ENCODE measurements around the gene PRR36. TPM values are rescaled to one million over a fixed set of nuclear protein-coding genes. Genes with fewer than 3 reads are reported as not detected.

The PRR36 gene
- total RNA-seq, 5 donors from 2014 or later (not counting 1 experiment from before 2014, with no cell fraction given), result 0.28 to 0.85 (median 0.36) TPM

DNA sequence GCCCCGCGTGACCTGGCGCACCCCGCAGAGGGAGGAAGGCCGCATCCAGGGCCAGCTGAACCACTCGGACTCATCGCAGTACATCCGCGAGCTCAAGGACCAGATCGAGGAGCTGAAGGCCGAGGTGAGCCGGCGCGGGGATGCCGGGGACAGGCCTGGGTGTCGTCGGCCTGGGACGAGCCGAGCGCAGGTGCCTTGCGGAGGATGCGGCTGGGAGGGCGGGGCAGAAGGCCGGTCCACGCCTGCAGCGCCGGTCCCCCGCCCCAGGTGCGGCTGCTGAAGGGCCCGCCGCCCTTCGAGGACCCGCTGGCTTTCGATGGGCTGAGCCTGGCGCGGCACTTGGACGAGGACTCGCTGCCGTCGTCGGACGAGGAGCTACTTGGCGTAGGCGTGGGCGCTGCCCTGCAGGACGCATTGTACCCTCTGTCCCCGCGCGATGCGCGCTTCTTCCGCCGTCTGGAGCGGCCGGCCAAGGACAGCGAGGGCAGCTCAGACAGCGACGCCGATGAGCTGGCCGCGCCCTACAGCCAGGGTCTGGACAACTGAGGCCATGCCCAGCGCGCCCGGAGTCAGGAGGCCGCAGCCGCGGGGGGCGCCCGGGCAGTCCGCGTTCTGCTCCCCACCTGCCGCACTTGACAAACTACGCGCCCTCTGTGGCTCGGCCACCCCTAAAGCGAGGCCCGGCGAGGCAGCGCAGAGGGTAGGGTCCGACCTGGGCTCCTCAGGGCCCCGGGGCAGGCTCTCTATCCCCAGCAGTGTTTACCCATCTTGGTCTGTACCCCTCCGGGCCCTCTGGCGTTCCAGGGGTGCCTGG lies 10.8 kb downstream of the PRR36 start:
- H3K27me3 Mint-ChIP-seq, result peaks cover 5 to 21% of the 10 kb centered on the region in 2 donors
- H3K4me1 Mint-ChIP-seq, result peaks cover 11 to 32% (median 16%) of the 10 kb centered on the region in 3 donors
- peak; percentile 6 to 18 (median 12) for ATAC-seq (replicated peaks in 1 of 4)
- Histone ChIP-seq H3K9me3 (no peaks in the 10 kb centered on the region), H3K4me1 (ENCODE audit: control insufficient read depth in 1 of 2, extremely low read depth in 1 of 2, insufficient read depth in 2 of 2, low read length in 2 of 2) (peaks cover 4 to 39% of the 10 kb centered on the region in 2 experiments), H3K27ac (ENCODE audit: low read length) (no peak overlapping the region), H3K27me3 (replicated peaks in 1 of 2; ENCODE audit: control insufficient read depth in 2 of 2, extremely low read depth in 1 of 2, insufficient read depth in 2 of 2, low read length in 1 of 2) (peaks cover 0 to 87% of the 10 kb centered on the region in 2 experiments), H3K4me3 (ENCODE audit: control insufficient read depth in 1 of 2, extremely low read depth in 1 of 2, low read length in 1 of 2) (no peak overlapping the region), H3K36me3 (ENCODE audit: control insufficient read depth in 2 of 2, extremely low read depth in 1 of 2, insufficient read depth in 1 of 2, low read length in 1 of 2) (peaks cover 0 to 6% of the 10 kb centered on the region in 2 donors)
- DNase-seq, result peak in 2 of 35 experiments; percentile 14 to 34
- POLR2A ChIA-PET, result interaction anchor here in 1 of 2 donors (0.7 kb wide), 1 partner anchor 13 kb away, joined by 3 read pairs; no protein-coding TSS in a partner anchor
- no peaks in the 10 kb centered on the region for H3K9me3 Mint-ChIP-seq
- CTCF ChIA-PET, result interaction anchor here in 1 of 2 donors (0.6 to 1.0 kb wide), 2 partner anchors 24 to 234 kb away, joined by 3 to 4 read pairs; partner anchors contain the start of genes PET100 and XAB2
- no peak overlapping the region for H3K27ac Mint-ChIP-seq
- H3K36me3 Mint-ChIP-seq, result no peaks in the 10 kb centered on the region
- WGBS (ENCODE audit: insufficient coverage), result 52% methylated on average over 83 of the region's 83 CpGs
- peak overlapping the region in 2 of 3 donors; percentile 31 to 64 for H3K4me3 Mint-ChIP-seq

DNA sequence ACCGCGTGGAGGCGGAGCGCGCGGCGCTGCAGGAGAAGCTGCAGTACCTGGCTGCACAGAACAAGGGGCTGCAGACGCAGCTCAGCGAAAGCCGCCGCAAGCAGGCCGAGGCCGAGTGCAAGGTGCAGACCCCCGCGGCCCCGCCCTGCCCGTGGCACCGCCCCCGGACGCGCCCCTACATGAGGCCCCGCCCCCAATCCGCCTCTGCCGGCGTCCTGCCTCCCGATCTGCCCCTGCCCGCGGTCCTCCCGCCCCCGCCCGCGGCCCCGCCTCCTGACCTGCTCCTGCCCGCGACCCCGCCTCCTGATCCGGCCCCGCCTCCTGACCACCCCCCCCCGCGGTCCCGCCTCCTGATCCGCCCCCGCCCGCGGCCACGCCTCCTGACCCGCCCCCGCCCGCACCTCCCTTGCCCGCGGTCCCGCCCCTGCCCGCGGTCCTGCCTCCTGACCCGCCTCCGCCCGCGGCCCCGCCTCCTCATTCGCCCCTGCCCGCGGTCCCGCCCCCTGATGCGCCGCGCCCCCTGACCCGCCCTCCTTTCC lies 11.7 kb downstream of the PRR36 start:
- ATAC-seq (replicated peaks in 1 of 4) (peak; percentile 60 to 73 (median 69)), DNase-seq (peak; percentile 42 to 80 (median 66))
- H3K4me3 ChIP-seq (ENCODE audit: control insufficient read depth in 1 of 2, extremely low read depth in 1 of 2, low read length in 1 of 2), result peak overlapping the region; percentile 35 to 61
- H3K4me3 Mint-ChIP-seq, result peak overlapping the region; percentile 49 to 64 (median 63)
- ChIA-PET CTCF (interaction anchor here (0.6 to 1.1 kb wide), 3 partner anchors 21 to 233 kb away, joined by 3 to 4 read pairs (median 3); partner anchors contain the start of genes PET100 (in 1 of the 2) and XAB2 (in 1 of the 2)), POLR2A (interaction anchor here (0.6 to 1.0 kb wide), 2 partner anchors 10 to 58 kb away, joined by 3 to 6 read pairs; no protein-coding TSS in a partner anchor)
- no peaks in the 10 kb centered on the region for H3K9me3 Mint-ChIP-seq
- no peak overlapping the region for H3K27ac ChIP-seq (ENCODE audit: low read length)
- H3K36me3 Mint-ChIP-seq, result no peaks in the 10 kb centered on the region
- peaks cover 11 to 29% (median 16%) of the 10 kb centered on the region in 3 donors for H3K4me1 Mint-ChIP-seq
- peaks cover 4 to 39% of the 10 kb centered on the region in 2 experiments for H3K4me1 ChIP-seq (ENCODE audit: control insufficient read depth in 1 of 2, extremely low read depth in 1 of 2, insufficient read depth in 2 of 2, low read length in 2 of 2)
- peaks cover 0 to 6% of the 10 kb centered on the region in 2 donors for H3K36me3 ChIP-seq (ENCODE audit: control insufficient read depth in 2 of 2, extremely low read depth in 1 of 2, insufficient read depth in 1 of 2, low read length in 1 of 2)
- H3K27me3 Mint-ChIP-seq, result peaks cover 5 to 21% of the 10 kb centered on the region in 2 donors
- WGBS (ENCODE audit: insufficient coverage), result 5% methylated on average over 27 of the region's 67 CpGs
- peaks cover 0 to 89% of the 10 kb centered on the region in 2 experiments for H3K27me3 ChIP-seq (replicated peaks in 1 of 2; ENCODE audit: control insufficient read depth in 2 of 2, extremely low read depth in 1 of 2, insufficient read depth in 2 of 2, low read length in 1 of 2)
- H3K27ac Mint-ChIP-seq, result no peak overlapping the region
- no peaks in the 10 kb centered on the region for H3K9me3 ChIP-seq

DNA sequence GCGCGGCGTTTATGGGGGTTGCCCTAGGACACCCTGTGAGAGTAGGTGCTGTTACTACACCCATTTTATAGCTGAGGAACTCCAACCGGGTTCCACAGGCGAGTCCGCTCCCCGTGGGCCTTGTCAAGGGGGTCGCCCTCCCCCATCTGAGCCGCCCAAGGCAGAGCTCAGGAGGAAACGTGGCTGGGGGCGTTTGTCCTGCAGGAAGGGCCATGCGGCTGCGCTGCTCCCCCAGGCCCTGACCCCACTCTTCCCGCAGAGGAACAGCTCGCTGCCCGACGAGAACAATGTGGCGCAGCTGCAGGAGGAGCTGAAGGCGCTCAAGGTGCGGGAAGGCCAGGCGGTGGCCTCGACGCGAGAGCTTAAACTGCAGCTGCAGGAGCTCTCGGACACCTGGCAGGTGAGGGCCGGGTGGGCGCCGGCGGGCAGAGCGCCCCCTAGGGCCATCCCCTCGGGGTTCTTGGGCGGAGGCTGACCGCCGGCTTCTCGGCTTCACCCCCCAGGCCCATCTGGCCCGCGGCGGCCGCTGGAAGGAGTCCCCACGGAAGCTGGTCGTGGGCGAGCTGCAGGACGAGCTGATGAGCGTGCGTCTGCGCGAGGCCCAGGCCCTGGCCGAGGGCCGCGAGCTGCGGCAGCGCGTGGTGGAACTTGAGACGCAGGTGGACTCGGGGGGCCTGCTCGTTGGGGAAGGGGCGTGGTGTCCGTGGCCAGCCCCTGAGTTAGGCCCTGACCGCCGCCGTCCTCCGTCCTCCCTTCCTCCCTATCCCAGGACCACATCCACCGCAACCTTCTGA lies 12.4 kb downstream of the PRR36 start:
- H3K27ac ChIP-seq (ENCODE audit: low read length), result no peak overlapping the region
- ATAC-seq (replicated peaks in 1 of 4), result peak in 3 of 4 experiments; percentile 4 to 23 (median 8)
- Mint-ChIP-seq H3K36me3 (no peaks in the 10 kb centered on the region), H3K4me3 (peak overlapping the region; percentile 49 to 64 (median 63)), H3K4me1 (peaks cover 11 to 29% (median 16%) of the 10 kb centered on the region in 3 donors), H3K9me3 (no peaks in the 10 kb centered on the region), H3K27me3 (peaks cover 5 to 21% of the 10 kb centered on the region in 2 donors), H3K27ac (no peak overlapping the region)
- H3K27me3 ChIP-seq (replicated peaks in 1 of 2; ENCODE audit: control insufficient read depth in 2 of 2, extremely low read depth in 1 of 2, insufficient read depth in 2 of 2, low read length in 1 of 2), result peaks cover 0 to 89% of the 10 kb centered on the region in 2 experiments
- 19% methylated on average over 50 of the region's 63 CpGs for WGBS (ENCODE audit: insufficient coverage)
- H3K4me3 ChIP-seq (ENCODE audit: control insufficient read depth in 1 of 2, extremely low read depth in 1 of 2, low read length in 1 of 2), result peak overlapping the region; percentile 35 to 61
- H3K4me1 ChIP-seq (ENCODE audit: control insufficient read depth in 1 of 2, extremely low read depth in 1 of 2, insufficient read depth in 2 of 2, low read length in 2 of 2), result peaks cover 4 to 39% of the 10 kb centered on the region in 2 experiments
- ChIA-PET POLR2A (interaction anchor here (0.6 to 1.0 kb wide), 3 partner anchors 9 to 59 kb away, joined by 3 to 6 read pairs (median 3); no protein-coding TSS in a partner anchor), CTCF (interaction anchor here (0.6 to 1.1 kb wide), 2 partner anchors 21 to 30 kb away, joined by 3 to 4 read pairs; no protein-coding TSS in a partner anchor)
- peak in 1 of 35 experiments; percentile 17 for DNase-seq
- H3K36me3 ChIP-seq (ENCODE audit: control insufficient read depth in 2 of 2, extremely low read depth in 1 of 2, insufficient read depth in 1 of 2, low read length in 1 of 2), result peaks cover 0 to 6% of the 10 kb centered on the region in 2 donors
- no peaks in the 10 kb centered on the region for H3K9me3 ChIP-seq

DNA sequence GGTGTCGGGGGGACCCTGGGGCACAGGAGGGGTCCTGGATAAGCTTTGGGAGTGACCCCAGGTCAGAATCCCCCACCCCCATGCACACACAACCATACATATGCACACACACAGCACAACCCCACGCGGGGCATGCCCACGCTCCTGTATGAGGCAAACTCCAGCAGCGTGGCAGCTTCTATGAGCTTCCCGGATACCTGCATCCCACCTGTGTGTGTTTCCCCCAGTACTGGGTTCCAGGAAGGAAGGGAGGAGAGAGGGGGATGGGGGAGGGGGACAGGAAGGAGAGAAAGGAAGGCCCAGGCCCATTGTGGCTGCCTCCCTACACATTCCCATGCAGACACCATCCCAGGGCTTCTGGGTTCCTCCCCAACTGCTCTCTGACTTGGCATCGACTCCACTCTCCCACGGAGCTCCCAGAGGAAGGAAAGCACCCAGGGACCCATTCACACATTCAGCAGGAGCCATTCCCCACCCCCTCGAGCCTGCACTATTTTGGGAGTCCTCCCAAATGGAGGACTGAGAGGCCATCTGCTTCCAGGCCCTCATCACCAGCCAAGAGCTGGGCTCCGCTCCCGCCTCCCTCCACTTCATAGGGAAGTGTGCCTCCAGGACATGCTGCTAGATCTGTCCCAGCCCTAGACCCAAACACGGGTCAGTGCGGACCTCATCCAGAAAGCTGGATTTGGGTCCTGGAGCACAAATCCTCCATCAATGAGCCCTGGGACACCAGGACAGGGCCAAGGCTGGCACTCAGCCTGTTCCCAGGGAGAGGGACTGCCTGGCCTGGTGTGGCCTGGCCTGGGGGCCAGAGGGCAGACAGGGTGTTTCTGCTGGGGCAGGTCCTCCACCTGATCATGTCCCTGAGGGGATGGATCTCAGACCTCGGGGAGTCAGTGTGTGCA lies 13.2 kb downstream of the PRR36 start:
- H3K4me1 ChIP-seq (ENCODE audit: control insufficient read depth in 1 of 2, extremely low read depth in 1 of 2, insufficient read depth in 2 of 2, low read length in 2 of 2), result peaks cover 4 to 39% of the 10 kb centered on the region in 2 experiments
- H3K27me3 Mint-ChIP-seq, result peaks cover 5 to 21% of the 10 kb centered on the region in 2 donors
- CTCF ChIA-PET, result interaction anchor here in 1 of 2 donors (1.0 kb wide), 1 partner anchor 9 kb away, joined by 3 read pairs; no protein-coding TSS in a partner anchor
- DNase-seq (no peak), ATAC-seq (replicated peaks in 1 of 4) (no peak)
- H3K9me3 Mint-ChIP-seq, result no peaks in the 10 kb centered on the region
- peaks cover 0 to 91% of the 10 kb centered on the region in 2 experiments for H3K27me3 ChIP-seq (replicated peaks in 1 of 2; ENCODE audit: control insufficient read depth in 2 of 2, extremely low read depth in 1 of 2, insufficient read depth in 2 of 2, low read length in 1 of 2)
- H3K36me3 ChIP-seq (ENCODE audit: control insufficient read depth in 2 of 2, extremely low read depth in 1 of 2, insufficient read depth in 1 of 2, low read length in 1 of 2), result peaks cover 0 to 6% of the 10 kb centered on the region in 2 donors
- no peaks in the 10 kb centered on the region for H3K36me3 Mint-ChIP-seq
- no peaks in the 10 kb centered on the region for H3K9me3 ChIP-seq
- peaks cover 11 to 29% (median 16%) of the 10 kb centered on the region in 3 donors for H3K4me1 Mint-ChIP-seq
- WGBS (ENCODE audit: insufficient coverage), result 83% methylated on average over 8 of the region's 14 CpGs
- H3K27ac Mint-ChIP-seq, result no peak overlapping the region
- no peak overlapping the region for H3K27ac ChIP-seq (ENCODE audit: low read length)
- POLR2A ChIA-PET, result no interaction called here
- peak overlapping the region in 2 of 3 donors; percentile 25 to 63 for H3K4me3 Mint-ChIP-seq
- no peak overlapping the region for H3K4me3 ChIP-seq (ENCODE audit: control insufficient read depth in 1 of 2, extremely low read depth in 1 of 2, low read length in 1 of 2)

Data from T-cell (primary cell).